Measurements from ENCODE around the gene DISP1.

- TF ChIP-seq POLR2A (IDR thresholded peaks at IDR 0.05; ENCODE audit: low read length): no peak
- TF ChIP-seq GATA1 (IDR thresholded peaks at IDR 0.05; ENCODE audit: low read depth, low read length): no peak
Measured at GRCh38 chr1:222777977-222778376, 36.9 kb upstream of the DISP1 start.

Data from erythroblast (primary cell).